ENCODE data around the gene RREB1.

Gene RREB1

GRCh38 chr6:7249946-7250643 lies 142.3 kb downstream of the RREB1 start:
- DNase-seq, result peak in 1 of 3 donors; percentile 31
- 62% methylated on average over 6 of the region's 7 CpGs for WGBS (ENCODE audit: insufficient coverage)
- POLR2A ChIA-PET, result no interaction called here
- no peak overlapping the region for H3K27ac ChIP-seq (ENCODE audit: insufficient read depth in 1 of 2, low read depth in 1 of 2, low read length in 2 of 2, poor library complexity in 1 of 2, severe bottlenecking in 2 of 2)
- no peak overlapping the region for H3K4me3 ChIP-seq (ENCODE audit: control insufficient read depth in 1 of 7, extremely low read depth in 1 of 7, insufficient read depth in 4 of 7, low read depth in 2 of 7, low read length in 6 of 7)
- CTCF ChIA-PET, result interaction anchor here (1.0 to 1.1 kb wide), 2 partner anchors 66 to 573 kb away, joined by 3 to 5 read pairs; no protein-coding TSS in a partner anchor
- peaks cover 6 to 72% (median 50%) of the 10 kb centered on the region in 4 experiments for H3K36me3 ChIP-seq (ENCODE audit: control insufficient read depth in 4 of 4, insufficient read depth in 4 of 4, low read length in 3 of 4)
- peaks cover 0 to 30% (median 23%) of the 10 kb centered on the region in 4 experiments for H3K4me1 ChIP-seq (ENCODE audit: control extremely low read depth in 1 of 4, control insufficient read depth in 4 of 4, insufficient read depth in 4 of 4, low read length in 3 of 4)
- H3K9me3 ChIP-seq (ENCODE audit: control extremely low read depth in 1 of 5, control insufficient read depth in 4 of 5, insufficient read depth in 2 of 5, low read depth in 1 of 5, low read length in 4 of 5), result no peaks in the 10 kb centered on the region
- no peaks in the 10 kb centered on the region for H3K27me3 ChIP-seq (replicated peaks in 2 of 5; ENCODE audit: control insufficient read depth in 4 of 5, insufficient read depth in 5 of 5, low read length in 4 of 5)

GRCh38 chr6:7250812-7251211 lies 143.1 kb downstream of the RREB1 start:
- Histone ChIP-seq H3K36me3 (ENCODE audit: control insufficient read depth in 4 of 4, insufficient read depth in 4 of 4, low read length in 3 of 4) (peaks cover 6 to 66% (median 47%) of the 10 kb centered on the region in 4 experiments), H3K27ac (ENCODE audit: insufficient read depth in 1 of 2, low read depth in 1 of 2, low read length in 2 of 2, poor library complexity in 1 of 2, severe bottlenecking in 2 of 2) (no peak overlapping the region), H3K27me3 (replicated peaks in 2 of 5; ENCODE audit: control insufficient read depth in 4 of 5, insufficient read depth in 5 of 5, low read length in 4 of 5) (no peaks in the 10 kb centered on the region), H3K4me3 (ENCODE audit: control insufficient read depth in 1 of 7, extremely low read depth in 1 of 7, insufficient read depth in 4 of 7, low read depth in 2 of 7, low read length in 6 of 7) (no peak overlapping the region), H3K9me3 (ENCODE audit: control extremely low read depth in 1 of 5, control insufficient read depth in 4 of 5, insufficient read depth in 2 of 5, low read depth in 1 of 5, low read length in 4 of 5) (peaks cover 0 to 1% (median 0%) of the 10 kb centered on the region in 5 experiments), H3K4me1 (ENCODE audit: control extremely low read depth in 1 of 4, control insufficient read depth in 4 of 4, insufficient read depth in 4 of 4, low read length in 3 of 4) (peaks cover 0 to 37% (median 29%) of the 10 kb centered on the region in 4 experiments)
- 97% methylated on average over 6 of the region's 8 CpGs for WGBS (ENCODE audit: insufficient coverage)
- CTCF ChIA-PET, result interaction anchor here (0.9 to 5.5 kb wide), 5 partner anchors 8 to 574 kb away, joined by 3 to 38 read pairs (median 5); no protein-coding TSS in a partner anchor
- POLR2A ChIA-PET, result no interaction called here
- no peak for DNase-seq

GRCh38 chr6:7251646-7252260 lies 144.0 kb downstream of the RREB1 start:
- ChIA-PET POLR2A (interaction anchor here (0.8 kb wide), 1 partner anchor 9 kb away, joined by 4 read pairs; no protein-coding TSS in a partner anchor), CTCF (interaction anchor here (0.5 to 5.5 kb wide), 6 partner anchors 9 to 530 kb away, joined by 3 to 38 read pairs (median 4); no protein-coding TSS in a partner anchor)
- Histone ChIP-seq H3K9me3 (ENCODE audit: control extremely low read depth in 1 of 5, control insufficient read depth in 4 of 5, insufficient read depth in 2 of 5, low read depth in 1 of 5, low read length in 4 of 5) (peaks cover 0 to 4% (median 0%) of the 10 kb centered on the region in 5 experiments), H3K27ac (ENCODE audit: insufficient read depth in 1 of 2, low read depth in 1 of 2, low read length in 2 of 2, poor library complexity in 1 of 2, severe bottlenecking in 2 of 2) (no peak overlapping the region), H3K4me1 (ENCODE audit: control extremely low read depth in 1 of 4, control insufficient read depth in 4 of 4, insufficient read depth in 4 of 4, low read length in 3 of 4) (peaks cover 0 to 39% (median 30%) of the 10 kb centered on the region in 4 experiments), H3K4me3 (ENCODE audit: control insufficient read depth in 1 of 7, extremely low read depth in 1 of 7, insufficient read depth in 4 of 7, low read depth in 2 of 7, low read length in 6 of 7) (no peak overlapping the region), H3K27me3 (replicated peaks in 2 of 5; ENCODE audit: control insufficient read depth in 4 of 5, insufficient read depth in 5 of 5, low read length in 4 of 5) (no peaks in the 10 kb centered on the region), H3K36me3 (ENCODE audit: control insufficient read depth in 4 of 4, insufficient read depth in 4 of 4, low read length in 3 of 4) (peaks cover 6 to 56% (median 39%) of the 10 kb centered on the region in 4 experiments)
- WGBS (ENCODE audit: insufficient coverage), result 91% methylated on average over 4 of the region's 6 CpGs
- DNase-seq, result no peak

- CTCF ChIA-PET, result interaction anchor here (0.5 to 5.5 kb wide), 4 partner anchors 9 to 480 kb away, joined by 3 to 38 read pairs (median 4); no protein-coding TSS in a partner anchor
- whole genome bisulfite sequencing (ENCODE audit: insufficient coverage), result 94% methylated on average over 3 of the region's 4 CpGs
- H3K27me3 ChIP-seq (replicated peaks in 2 of 5; ENCODE audit: control insufficient read depth in 4 of 5, insufficient read depth in 5 of 5, low read length in 4 of 5), result no peaks in the 10 kb centered on the region
These were observed 144.6 kb downstream of the RREB1 start for GRCh38 chr6:7252390-7252789.

DNA sequence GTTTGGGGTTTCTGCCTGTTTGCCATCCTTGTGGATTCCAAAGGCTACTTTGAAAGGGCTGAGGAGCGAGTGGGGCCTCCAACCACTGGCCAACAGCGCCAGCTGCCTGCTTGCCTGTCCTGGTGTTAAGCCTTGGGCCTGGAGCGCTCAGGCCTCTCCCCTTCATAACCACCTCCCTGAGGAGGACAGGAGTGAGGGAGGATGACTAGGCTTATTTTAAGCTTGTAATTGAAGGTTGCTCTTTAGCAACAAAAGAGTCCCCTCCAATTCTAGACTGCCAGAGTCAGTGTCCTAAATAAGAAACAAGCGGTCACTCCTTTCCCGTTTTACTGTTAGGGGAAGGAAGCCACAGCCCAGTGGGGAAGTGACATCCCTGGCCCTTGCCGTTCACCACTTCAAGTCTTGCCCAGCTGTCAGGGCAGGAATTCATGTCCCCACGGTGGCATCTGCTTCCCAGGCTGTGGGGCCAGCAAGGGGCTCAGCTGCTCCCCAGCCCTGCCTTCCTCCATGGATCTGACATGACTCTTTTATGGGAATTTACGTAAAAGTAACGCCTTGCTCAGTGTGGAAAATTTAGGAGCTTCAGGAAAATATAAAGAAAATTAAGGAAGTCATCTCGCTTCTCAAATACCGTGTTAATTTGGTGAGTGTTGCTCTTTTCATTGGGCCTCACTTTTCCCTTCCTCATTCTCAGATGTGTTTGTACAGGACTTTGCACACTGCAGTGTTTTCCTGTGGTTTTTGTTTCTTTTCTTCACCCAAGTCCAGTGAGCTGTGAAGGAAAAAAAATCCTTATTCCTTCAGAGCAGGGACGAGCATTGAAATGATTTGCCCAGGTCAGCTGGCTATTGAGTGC lies 147.4 kb downstream of the RREB1 start:
- Histone ChIP-seq H3K4me3 (ENCODE audit: control insufficient read depth in 1 of 7, extremely low read depth in 1 of 7, insufficient read depth in 4 of 7, low read depth in 2 of 7, low read length in 6 of 7) (peak overlapping the region in 3 of 7 experiments; percentile 28 to 38 (median 37)), H3K4me1 (ENCODE audit: control extremely low read depth in 1 of 4, control insufficient read depth in 4 of 4, insufficient read depth in 4 of 4, low read length in 3 of 4) (peaks cover 0 to 40% (median 22%) of the 10 kb centered on the region in 4 experiments), H3K27ac (ENCODE audit: insufficient read depth in 1 of 2, low read depth in 1 of 2, low read length in 2 of 2, poor library complexity in 1 of 2, severe bottlenecking in 2 of 2) (peak overlapping the region; percentile 38 to 54), H3K27me3 (replicated peaks in 2 of 5; ENCODE audit: control insufficient read depth in 4 of 5, insufficient read depth in 5 of 5, low read length in 4 of 5) (no peaks in the 10 kb centered on the region), H3K36me3 (ENCODE audit: control insufficient read depth in 4 of 4, insufficient read depth in 4 of 4, low read length in 3 of 4) (peaks cover under 1 to 22% (median 10%) of the 10 kb centered on the region in 4 experiments), H3K9me3 (ENCODE audit: control extremely low read depth in 1 of 5, control insufficient read depth in 4 of 5, insufficient read depth in 2 of 5, low read depth in 1 of 5, low read length in 4 of 5) (peaks cover 0 to 4% (median 0%) of the 10 kb centered on the region in 5 experiments)
- POLR2A ChIA-PET, result interaction anchor here (0.6 kb wide), 2 partner anchors 11 to 38 kb away, joined by 3 to 4 read pairs; no protein-coding TSS in a partner anchor
- CTCF ChIA-PET, result interaction anchor here (1.0 to 5.5 kb wide), 6 partner anchors 9 to 532 kb away, joined by 3 to 38 read pairs (median 6); no protein-coding TSS in a partner anchor
- peak; percentile 22 to 65 (median 58) for DNase-seq
- WGBS (ENCODE audit: insufficient coverage), result 16% methylated on average over 7 of the region's 12 CpGs

More at GRCh38 chr6:7252390-7252789, 144.6 kb downstream of the RREB1 start:
- Histone ChIP-seq H3K27ac (ENCODE audit: insufficient read depth in 1 of 2, low read depth in 1 of 2, low read length in 2 of 2, poor library complexity in 1 of 2, severe bottlenecking in 2 of 2) (no peak overlapping the region), H3K36me3 (ENCODE audit: control insufficient read depth in 4 of 4, insufficient read depth in 4 of 4, low read length in 3 of 4) (peaks cover 6 to 50% (median 33%) of the 10 kb centered on the region in 4 experiments), H3K9me3 (ENCODE audit: control extremely low read depth in 1 of 5, control insufficient read depth in 4 of 5, insufficient read depth in 2 of 5, low read depth in 1 of 5, low read length in 4 of 5) (peaks cover 0 to 4% (median 0%) of the 10 kb centered on the region in 5 experiments), H3K4me1 (ENCODE audit: control extremely low read depth in 1 of 4, control insufficient read depth in 4 of 4, insufficient read depth in 4 of 4, low read length in 3 of 4) (peaks cover 0 to 39% (median 30%) of the 10 kb centered on the region in 4 experiments), H3K4me3 (ENCODE audit: control insufficient read depth in 1 of 7, extremely low read depth in 1 of 7, insufficient read depth in 4 of 7, low read depth in 2 of 7, low read length in 6 of 7) (no peak overlapping the region)
- DNase-seq, result no peak
- POLR2A ChIA-PET, result interaction anchor here (0.8 kb wide), 1 partner anchor 8 kb away, joined by 4 read pairs; no protein-coding TSS in a partner anchor

DNA sequence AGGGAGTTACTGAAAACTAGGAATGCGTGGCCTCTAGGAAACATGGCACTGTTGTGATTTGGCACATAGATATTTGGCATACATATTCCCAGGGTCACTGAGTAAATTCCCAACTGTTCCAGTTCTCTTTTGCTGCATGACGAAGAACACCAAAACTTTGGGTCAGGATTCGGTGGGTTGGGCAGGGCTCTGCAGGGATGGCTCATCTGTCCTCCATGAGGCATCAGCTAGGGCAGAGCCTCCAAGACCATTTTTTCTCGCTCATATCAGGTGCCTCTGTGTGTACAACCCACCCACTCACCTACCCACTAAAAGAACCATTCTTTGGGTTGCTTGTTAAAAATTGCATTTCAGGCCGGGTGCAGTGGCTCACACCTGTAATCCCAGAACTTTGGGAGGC lies 148.2 kb downstream of the RREB1 start:
- ChIA-PET CTCF (interaction anchor here (1.0 to 5.5 kb wide), 4 partner anchors 13 to 360 kb away, joined by 3 to 38 read pairs (median 6); no protein-coding TSS in a partner anchor), POLR2A (interaction anchor here (0.6 kb wide), 1 partner anchor 12 kb away, joined by 3 read pairs; no protein-coding TSS in a partner anchor)
- Histone ChIP-seq H3K9me3 (ENCODE audit: control extremely low read depth in 1 of 5, control insufficient read depth in 4 of 5, insufficient read depth in 2 of 5, low read depth in 1 of 5, low read length in 4 of 5) (peaks cover 0 to 4% (median 0%) of the 10 kb centered on the region in 5 experiments), H3K4me1 (ENCODE audit: control extremely low read depth in 1 of 4, control insufficient read depth in 4 of 4, insufficient read depth in 4 of 4, low read length in 3 of 4) (peaks cover 0 to 45% (median 26%) of the 10 kb centered on the region in 4 experiments), H3K4me3 (ENCODE audit: control insufficient read depth in 1 of 7, extremely low read depth in 1 of 7, insufficient read depth in 4 of 7, low read depth in 2 of 7, low read length in 6 of 7) (peak overlapping the region in 1 of 7 experiments; percentile 37), H3K36me3 (ENCODE audit: control insufficient read depth in 4 of 4, insufficient read depth in 4 of 4, low read length in 3 of 4) (peaks cover 0 to 15% (median 8%) of the 10 kb centered on the region in 4 experiments), H3K27ac (ENCODE audit: insufficient read depth in 1 of 2, low read depth in 1 of 2, low read length in 2 of 2, poor library complexity in 1 of 2, severe bottlenecking in 2 of 2) (peak overlapping the region in 1 of 2 experiments; percentile 54), H3K27me3 (replicated peaks in 2 of 5; ENCODE audit: control insufficient read depth in 4 of 5, insufficient read depth in 5 of 5, low read length in 4 of 5) (no peaks in the 10 kb centered on the region)
- WGBS (ENCODE audit: insufficient coverage), result 100% methylated on average over 3 of the region's 5 CpGs
- no peak for DNase-seq

All from common myeloid progenitor, CD34-positive (primary cell).